Activated CD4-positive, alpha-beta T cell treated with anti-CD3 and anti-CD28 coated beads for 24 hours (primary cell): ENCODE data around the gene PTCRA.
"Not testable (repeated sequence)": the region's sequence is repeated elsewhere in the genome, so short reads cannot be mapped to it uniquely, and the experiment has no call there.

ENCODE experiments used
- DNase-seq, 2 donors: peaks; one replicate each; pipeline ENCODE4 v3.0.0-alpha.2; 2020; ENCODE audit warnings: low read depth in 2 of 2

PTCRA gene

GRCh38 chr6:42941356-42941755 is 25.5 kb downstream of the PTCRA start:
- DNase-seq: not testable (repeated sequence)

- DNase-seq: no peak
These were observed 26.6 kb downstream of the PTCRA start for GRCh38 chr6:42942444-42942843.

GRCh38 chr6:42947950-42948349 is 32.1 kb downstream of the PTCRA start:
- no peak for DNase-seq

- DNase-seq: no peak
These were observed 36.5 kb downstream of the PTCRA start for GRCh38 chr6:42952389-42952788.

GRCh38 chr6:42954405-42954804 is 38.6 kb downstream of the PTCRA start:
- not testable (repeated sequence) for DNase-seq

- DNase-seq: no peak
These were observed 42.3 kb downstream of the PTCRA start for GRCh38 chr6:42958125-42958524.

GRCh38 chr6:42959917-42960242 is 44.0 kb downstream of the PTCRA start:
- DNase-seq: no peak

GRCh38 chr6:42960243-42961019 is 44.6 kb downstream of the PTCRA start, which contains the start of gene GNMT:
GNMT (plus strand) TSS chr6:42960754; CDS start chr6:42960768, 14 bp downstream.
- DNase-seq: no peak

- DNase-seq: no peak
These were observed 45.2 kb downstream of the PTCRA start for GRCh38 chr6:42961020-42961470.

GRCh38 chr6:42962096-42962495 is 46.2 kb downstream of the PTCRA start:
- no peak for DNase-seq

GRCh38 chr6:42962502-42963178 is 46.8 kb downstream of the PTCRA start:
- DNase-seq: no peak

- no peak for DNase-seq
These were observed 47.5 kb downstream of the PTCRA start for GRCh38 chr6:42963179-42963854.

- no peak for DNase-seq
These were observed 48.2 kb downstream of the PTCRA start for GRCh38 chr6:42963855-42964605.

- DNase-seq: no peak
These were observed 50.7 kb downstream of the PTCRA start for GRCh38 chr6:42966571-42966970.

GRCh38 chr6:42967228-42967627 is 51.4 kb downstream of the PTCRA start:
- no peak for DNase-seq

GRCh38 chr6:42968126-42968701 is 52.4 kb downstream of the PTCRA start:
- DNase-seq: no peak

- no peak for DNase-seq
These were observed 52.9 kb downstream of the PTCRA start for GRCh38 chr6:42968783-42969182.

- no peak for DNase-seq
These were observed 53.6 kb downstream of the PTCRA start for GRCh38 chr6:42969431-42969830.

- no peak for DNase-seq
These were observed 54.1 kb downstream of the PTCRA start for GRCh38 chr6:42969934-42970333.

GRCh38 chr6:42970871-42971612 is 55.2 kb downstream of the PTCRA start:
- DNase-seq: no peak
